Measurements from ENCODE around the gene PPP2R2C.

The PPP2R2C gene

GRCh38 chr4:6385288-6385687 lies 87.1 kb downstream of the PPP2R2C start:
- no peak overlapping the region for H3K4me3 ChIP-seq (ENCODE audit: low read depth, low read length)
- no peak for TF ChIP-seq CTCF (IDR thresholded peaks at IDR 0.05; ENCODE audit: low read depth, low read length, missing control alignments)
- DNase-seq (ENCODE audit: low read depth): no peak

- no peak for DNase-seq (ENCODE audit: low read depth)
- no peak overlapping the region for H3K4me3 ChIP-seq (ENCODE audit: low read depth, low read length)
- no peak for TF ChIP-seq CTCF (IDR thresholded peaks at IDR 0.05; ENCODE audit: low read depth, low read length, missing control alignments)
These were observed 87.9 kb downstream of the PPP2R2C start for GRCh38 chr4:6384541-6384940.

- DNase-seq (ENCODE audit: low read depth): no peak
- no peak for TF ChIP-seq CTCF (IDR thresholded peaks at IDR 0.05; ENCODE audit: low read depth, low read length, missing control alignments)
- H3K4me3 ChIP-seq (ENCODE audit: low read depth, low read length): no peak overlapping the region
These were observed 88.5 kb downstream of the PPP2R2C start for GRCh38 chr4:6383929-6384328.

- DNase-seq (ENCODE audit: low read depth): no peak
- no peak for TF ChIP-seq CTCF (IDR thresholded peaks at IDR 0.05; ENCODE audit: low read depth, low read length, missing control alignments)
- H3K4me3 ChIP-seq (ENCODE audit: low read depth, low read length): no peak overlapping the region
These were observed 89.4 kb downstream of the PPP2R2C start for GRCh38 chr4:6383009-6383404.

- DNase-seq (ENCODE audit: low read depth): no peak
- TF ChIP-seq CTCF (IDR thresholded peaks at IDR 0.05; ENCODE audit: low read depth, low read length, missing control alignments): no peak
- H3K4me3 ChIP-seq (ENCODE audit: low read depth, low read length): no peak overlapping the region
These were observed 90.8 kb downstream of the PPP2R2C start for GRCh38 chr4:6381571-6382123.

GRCh38 chr4:6380746-6381410 lies 91.5 kb downstream of the PPP2R2C start:
- DNase-seq (ENCODE audit: low read depth): no peak
- no peak overlapping the region for H3K4me3 ChIP-seq (ENCODE audit: low read depth, low read length)
- TF ChIP-seq CTCF (IDR thresholded peaks at IDR 0.05; ENCODE audit: low read depth, low read length, missing control alignments): no peak
